KOPT-K1 (cell line): Measurements from ENCODE around the gene EVA1A.

Experiments
- H3K27ac ChIP-seq: fragments of 200-600 bp; sonication (generic); 2 replicates; pipeline ENCODE4 v1.5.1; 2016; ENCODE audit warnings: antibody characterized with exemption, mild to moderate bottlenecking, low read depth, low read length; ENCODE audit not compliant: poor library complexity, severe bottlenecking
- H3K36me3 ChIP-seq: fragments of 200-600 bp; sonication (generic); 2 replicates; pipeline ENCODE4 v1.5.1; 2017; ENCODE audit warnings: antibody characterized with exemption, mild to moderate bottlenecking, low read length, moderate library complexity; ENCODE audit not compliant: insufficient read depth
- H3K9me3 ChIP-seq: fragments of 200-600 bp; sonication (generic); 2 replicates; pipeline ENCODE4 v1.5.1; 2017; ENCODE audit warnings: antibody characterized with exemption, low read length, mild to moderate bottlenecking; ENCODE audit not compliant: insufficient read depth, poor library complexity, severe bottlenecking

EVA1A gene, protein sequence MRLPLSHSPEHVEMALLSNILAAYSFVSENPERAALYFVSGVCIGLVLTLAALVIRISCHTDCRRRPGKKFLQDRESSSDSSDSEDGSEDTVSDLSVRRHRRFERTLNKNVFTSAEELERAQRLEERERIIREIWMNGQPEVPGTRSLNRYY

DNA sequence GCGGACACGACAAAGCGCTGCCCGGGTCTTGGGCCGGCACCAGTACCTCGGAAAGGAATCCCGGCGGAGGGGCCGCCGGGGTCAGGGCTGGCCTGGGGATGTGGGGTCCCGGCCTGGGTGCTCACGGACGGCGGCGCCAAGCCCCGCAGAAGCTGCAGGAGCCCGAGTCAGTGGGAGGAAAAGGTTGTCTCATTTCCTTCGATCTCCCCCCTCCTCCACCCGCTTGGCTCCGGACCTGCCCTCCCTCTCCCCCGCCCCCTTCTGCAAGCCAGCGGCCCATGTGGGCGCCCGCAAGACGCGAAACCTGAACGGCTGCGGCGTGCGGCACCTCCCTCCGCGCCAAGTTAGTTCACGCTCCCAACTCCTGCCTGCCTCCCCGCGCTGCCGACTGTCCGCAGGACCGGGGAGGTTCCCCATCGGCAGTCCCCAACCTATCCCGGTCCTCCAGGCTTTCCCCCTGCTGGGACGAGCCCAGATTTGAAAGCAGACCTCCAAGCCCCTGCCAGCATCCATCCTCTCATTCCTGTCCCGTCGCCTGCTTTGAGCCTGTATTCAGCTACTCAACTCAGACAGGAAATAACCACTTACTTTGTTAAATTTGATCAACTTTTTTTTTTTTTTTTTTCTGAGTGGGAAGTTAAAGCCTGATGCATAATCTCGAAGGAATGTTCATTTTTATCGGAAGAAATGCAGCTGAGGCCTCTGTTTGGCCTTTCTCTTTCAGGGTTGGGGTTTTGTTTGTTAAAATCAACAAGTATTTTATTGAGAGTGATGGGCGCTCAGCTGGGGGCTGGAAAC, at the start of gene EVA1A:
EVA1A (minus strand) TSS at position 172 of the 798 bp plus-strand sequence. CDS start 42,799 bp downstream, outside the sequence.
- Histone ChIP-seq H3K9me3 (no peaks in the 10 kb centered on the region), H3K36me3 (no peaks in the 10 kb centered on the region), H3K27ac (no peak within 1 kb of the TSS)

DNA sequence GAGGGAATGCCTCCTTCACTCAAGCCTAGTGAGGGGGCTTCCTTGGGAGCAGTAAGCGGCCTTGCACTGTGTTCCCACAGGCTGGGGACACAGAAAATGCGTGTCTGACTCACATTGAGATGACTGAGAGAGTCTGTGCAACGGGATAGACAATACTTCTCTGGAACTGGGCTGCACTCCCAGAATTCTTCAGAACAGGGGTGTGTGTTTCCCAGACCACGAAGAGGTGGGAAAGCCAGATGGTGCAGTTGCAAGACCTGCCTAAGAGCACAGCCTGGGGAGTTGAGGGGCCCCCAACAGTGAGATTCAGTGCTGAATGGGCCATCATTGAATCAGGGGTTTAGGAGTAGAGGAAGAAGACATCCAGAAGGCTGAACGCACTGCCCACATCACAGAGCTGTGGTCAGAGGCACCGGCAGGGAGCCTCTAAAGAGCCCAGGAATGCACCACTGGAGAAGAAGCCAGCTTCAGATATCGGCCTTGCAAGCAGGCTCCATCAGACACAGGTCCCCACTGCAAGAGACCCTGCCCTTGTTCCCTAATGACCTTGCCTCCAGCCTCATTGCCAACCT, 49.3 kb upstream of the EVA1A start:
- H3K27ac ChIP-seq, result no peak overlapping the region
- H3K36me3 ChIP-seq, result no peaks in the 10 kb centered on the region
- H3K9me3 ChIP-seq, result no peaks in the 10 kb centered on the region

DNA sequence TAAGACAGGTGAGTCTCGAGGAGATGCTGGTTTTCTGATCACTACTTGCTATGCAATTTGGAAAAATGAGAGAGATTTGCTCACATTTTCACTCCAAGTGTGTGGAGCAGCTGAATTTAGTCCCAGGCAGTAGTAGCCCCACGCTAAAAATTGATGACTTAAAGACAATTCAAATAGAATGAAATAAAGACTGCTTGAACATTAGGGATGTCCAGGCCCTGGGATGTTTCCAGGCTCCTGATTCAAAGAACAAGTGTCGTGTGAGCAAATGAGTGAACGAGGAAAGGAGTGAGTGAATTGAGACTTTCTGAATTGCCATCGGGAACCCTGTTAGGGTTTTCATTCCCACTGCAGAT, 48.6 kb upstream of the EVA1A start:
- Histone ChIP-seq H3K27ac (no peak overlapping the region), H3K9me3 (no peaks in the 10 kb centered on the region), H3K36me3 (no peaks in the 10 kb centered on the region)

DNA sequence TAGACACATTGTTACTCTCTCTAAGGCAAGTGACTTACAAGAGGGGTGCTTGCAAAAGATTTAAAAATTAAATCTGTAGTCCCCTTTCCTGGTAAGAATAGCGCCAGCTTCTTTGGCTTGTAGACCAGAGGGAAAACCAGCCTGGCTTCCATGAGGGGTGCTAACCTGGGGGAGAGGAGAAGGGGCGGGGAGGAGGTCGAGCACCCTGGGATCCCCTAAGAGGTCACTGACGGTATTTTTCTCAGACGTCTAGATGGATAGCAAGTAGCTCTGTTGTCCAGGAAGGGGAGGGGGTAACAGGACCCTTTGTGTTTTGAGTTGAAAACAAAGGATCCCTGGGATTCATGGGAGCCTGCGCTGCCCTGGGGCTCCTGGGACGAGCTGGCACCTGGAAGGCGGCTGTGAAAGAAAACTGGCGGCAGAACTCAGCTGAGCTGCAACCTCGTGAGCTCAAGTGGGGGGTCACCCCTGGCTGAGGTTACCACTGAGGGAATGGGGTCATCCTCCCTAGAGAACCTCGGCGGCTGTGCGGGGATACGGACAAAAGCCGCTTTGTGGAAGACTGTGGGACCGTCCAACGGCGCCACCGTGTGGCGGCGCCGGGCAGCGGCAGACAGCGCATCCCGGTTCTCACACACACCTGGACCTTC, 48.1 kb upstream of the EVA1A start:
- H3K9me3 ChIP-seq, result no peaks in the 10 kb centered on the region
- no peaks in the 10 kb centered on the region for H3K36me3 ChIP-seq
- no peak overlapping the region for H3K27ac ChIP-seq

DNA sequence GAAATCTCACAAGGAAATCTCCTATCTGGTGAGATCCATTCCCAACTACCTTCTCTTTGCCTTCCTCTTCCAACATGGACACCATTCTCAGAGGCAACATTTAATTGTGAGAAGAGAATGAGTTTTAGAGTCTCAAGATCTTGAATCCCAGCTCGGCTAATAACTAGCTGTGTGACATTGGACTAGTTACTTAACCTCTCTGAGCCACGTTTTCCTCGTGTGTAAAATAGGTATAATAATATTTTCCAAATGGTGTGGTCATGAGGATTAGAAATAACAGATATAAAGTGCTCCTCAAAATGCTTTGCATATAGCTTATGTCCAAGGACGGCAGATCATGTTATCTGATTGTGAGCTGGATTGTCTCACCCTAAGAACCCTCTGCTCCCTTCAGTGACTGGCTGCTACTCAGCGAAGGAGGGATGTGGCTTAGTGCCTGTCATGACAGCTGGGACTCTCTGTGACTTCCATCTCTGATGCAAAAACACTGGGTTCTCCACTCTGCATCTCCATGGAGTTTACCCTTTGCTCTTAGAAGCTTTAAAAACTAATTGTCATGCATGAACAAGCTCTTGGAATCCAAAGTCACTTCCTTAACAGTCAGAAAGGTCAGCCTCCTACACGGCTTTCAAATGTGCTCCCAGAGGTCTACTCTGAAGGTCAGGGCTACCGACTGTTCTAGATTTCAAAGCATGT, 47.4 kb upstream of the EVA1A start:
- Histone ChIP-seq H3K36me3 (no peaks in the 10 kb centered on the region), H3K27ac (no peak overlapping the region), H3K9me3 (no peaks in the 10 kb centered on the region)

DNA sequence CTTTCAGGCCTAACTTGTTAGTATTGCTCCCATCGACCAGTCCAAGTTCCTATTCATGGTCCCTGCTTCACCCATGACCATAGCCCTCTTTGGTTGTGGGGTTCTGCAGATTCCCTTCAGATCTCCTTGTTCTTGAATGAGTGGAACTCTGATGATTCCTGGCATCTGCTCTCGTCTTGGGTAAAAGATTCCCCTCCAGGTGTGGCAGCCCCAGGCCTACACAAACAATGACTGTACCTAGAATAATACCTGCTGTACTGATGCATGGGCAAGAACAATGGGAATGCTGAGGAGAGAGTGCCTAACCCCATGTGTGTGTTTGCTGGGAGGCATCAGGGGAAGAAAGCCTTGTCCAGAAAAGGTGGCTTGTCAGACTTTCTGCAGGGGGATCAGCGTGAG, 46.7 kb upstream of the EVA1A start:
- Histone ChIP-seq H3K36me3 (no peaks in the 10 kb centered on the region), H3K27ac (no peak overlapping the region), H3K9me3 (no peaks in the 10 kb centered on the region)

DNA sequence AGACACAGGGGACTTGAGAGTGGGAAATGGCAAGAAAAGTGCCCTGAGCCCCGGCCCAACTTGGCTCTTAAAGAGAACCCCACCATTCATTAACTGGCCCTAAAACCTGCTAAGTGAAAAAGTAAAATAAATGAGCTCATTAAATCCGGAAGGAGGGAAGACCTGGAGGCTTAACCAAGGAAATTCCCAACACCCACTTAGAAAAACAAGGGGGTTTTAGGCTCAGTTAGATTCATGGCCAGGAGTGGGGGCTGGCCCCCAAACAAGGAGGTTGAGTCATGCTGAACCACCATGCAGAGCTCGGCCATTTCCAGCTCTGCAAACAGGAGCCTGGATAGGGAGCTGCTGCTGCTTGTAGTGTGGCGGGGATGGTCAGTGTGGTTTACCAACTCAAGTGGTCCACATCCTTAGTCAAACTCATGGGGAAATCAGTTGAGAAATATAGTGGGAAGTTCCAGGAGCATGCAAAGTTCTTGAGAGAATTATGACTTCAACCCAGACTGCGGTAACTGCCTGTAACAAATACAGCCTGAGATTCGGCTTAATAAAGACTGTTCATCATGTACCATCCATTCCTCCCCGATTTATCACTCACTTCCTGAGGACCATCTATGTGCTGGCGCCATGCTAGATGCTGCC, 46.1 kb upstream of the EVA1A start:
- Histone ChIP-seq H3K36me3 (no peaks in the 10 kb centered on the region), H3K9me3 (no peaks in the 10 kb centered on the region), H3K27ac (no peak overlapping the region)

DNA sequence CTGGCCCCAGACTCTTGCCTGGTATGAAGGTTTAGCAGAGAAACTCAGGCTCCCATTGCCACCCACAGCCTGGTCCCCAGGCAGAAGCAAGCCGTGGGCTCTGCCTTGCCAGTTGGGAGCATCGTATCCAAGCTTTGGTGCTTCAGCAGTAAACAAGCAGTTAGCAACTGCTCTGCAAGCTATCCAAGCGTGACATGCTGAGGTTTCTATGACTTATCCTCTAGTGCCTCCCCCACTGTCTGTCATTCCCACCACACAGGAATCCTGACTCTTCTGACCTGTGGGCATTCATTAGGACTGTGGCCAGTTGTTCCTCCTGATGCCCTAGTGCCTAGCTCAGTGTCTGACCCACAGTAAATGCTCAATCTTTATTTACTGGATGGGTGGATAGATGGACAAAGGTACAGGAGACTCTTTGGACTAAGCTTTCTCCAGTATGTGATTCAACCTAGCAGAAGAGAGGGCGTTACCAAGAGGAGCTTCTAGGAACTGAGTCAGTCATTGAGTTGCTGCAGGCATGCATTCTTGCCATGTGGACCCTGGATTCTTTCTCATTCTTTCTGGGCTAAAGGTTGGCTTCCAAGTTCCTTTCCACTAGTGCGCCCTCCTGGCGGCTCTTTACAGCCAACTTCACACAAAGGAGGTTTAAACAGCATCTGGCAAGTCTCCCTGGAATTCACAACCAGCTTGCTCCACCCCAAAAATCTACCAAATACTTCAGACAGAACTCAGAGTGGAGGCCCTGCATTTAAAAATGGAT, 45.2 kb upstream of the EVA1A start:
- H3K27ac ChIP-seq, result no peak overlapping the region
- no peaks in the 10 kb centered on the region for H3K9me3 ChIP-seq
- H3K36me3 ChIP-seq, result no peaks in the 10 kb centered on the region

DNA sequence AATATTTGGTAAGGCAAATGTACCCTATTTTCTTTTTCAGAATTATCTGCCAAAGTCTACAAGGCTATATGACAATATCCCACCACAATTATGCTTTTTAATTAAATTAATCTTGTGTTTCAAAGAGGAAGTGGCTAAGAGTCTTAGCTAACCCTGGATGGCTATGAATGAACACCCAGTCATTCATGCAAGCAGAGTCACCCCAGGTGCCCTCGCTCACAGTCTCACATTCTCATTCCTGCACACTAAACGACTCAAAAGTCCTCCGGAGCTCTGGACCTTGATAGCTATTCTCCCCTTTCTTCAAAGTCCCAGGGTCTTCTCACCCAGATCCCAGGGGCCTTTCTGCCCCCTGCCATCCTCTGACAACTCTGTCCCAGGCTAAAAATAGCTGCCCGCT, 43.7 kb upstream of the EVA1A start:
- Histone ChIP-seq H3K27ac (no peak overlapping the region), H3K36me3 (no peaks in the 10 kb centered on the region), H3K9me3 (no peaks in the 10 kb centered on the region)

DNA sequence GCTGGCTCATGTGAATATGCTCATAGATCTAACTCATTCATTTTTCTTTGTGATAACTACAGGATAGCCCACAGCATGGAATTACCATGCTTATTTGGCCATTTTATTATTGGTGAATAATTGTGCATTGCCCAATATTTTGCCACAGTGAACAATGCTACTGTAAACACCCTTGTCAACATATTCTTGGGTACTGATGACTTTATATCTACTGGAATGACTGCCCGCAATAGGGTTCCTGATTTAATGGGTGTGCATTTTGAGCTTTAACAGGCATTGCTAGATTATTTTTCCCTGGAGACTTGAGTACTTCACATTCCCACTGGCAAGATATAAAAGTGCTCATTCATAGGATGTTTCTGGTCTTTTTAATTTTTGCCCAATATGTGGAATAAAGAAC, 42.7 kb upstream of the EVA1A start:
- Histone ChIP-seq H3K36me3 (no peaks in the 10 kb centered on the region), H3K9me3 (no peaks in the 10 kb centered on the region), H3K27ac (no peak overlapping the region)

DNA sequence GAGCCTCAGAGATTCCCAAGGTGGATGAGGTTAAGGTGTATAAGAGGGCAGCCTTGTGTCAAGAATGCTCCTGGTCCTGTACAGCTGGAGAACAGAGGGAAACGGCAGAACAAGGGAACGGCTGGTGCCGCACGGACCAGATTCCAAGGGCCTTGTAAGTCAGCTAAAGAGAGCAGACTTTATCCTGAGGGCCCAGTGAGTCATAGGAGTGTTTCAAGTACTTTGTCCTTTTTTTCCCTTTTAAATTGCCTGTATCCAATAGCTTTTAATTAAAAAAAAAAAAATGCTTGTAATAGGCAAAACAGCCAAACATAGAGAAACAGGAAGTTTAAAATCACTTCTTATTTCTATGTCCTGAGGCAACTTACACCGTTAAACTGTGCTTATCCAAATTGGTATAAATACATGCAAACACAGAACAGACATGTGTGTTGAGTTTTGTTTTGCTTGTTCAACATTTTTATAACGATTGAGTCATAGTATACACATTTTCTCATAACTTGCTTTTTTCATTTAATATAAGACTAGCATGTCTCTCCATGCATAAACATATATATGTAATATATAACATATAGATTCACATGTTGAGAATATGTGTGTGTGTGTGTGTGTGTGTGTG, 42.1 kb upstream of the EVA1A start:
- Histone ChIP-seq H3K9me3 (no peaks in the 10 kb centered on the region), H3K36me3 (no peaks in the 10 kb centered on the region), H3K27ac (no peak overlapping the region)

DNA sequence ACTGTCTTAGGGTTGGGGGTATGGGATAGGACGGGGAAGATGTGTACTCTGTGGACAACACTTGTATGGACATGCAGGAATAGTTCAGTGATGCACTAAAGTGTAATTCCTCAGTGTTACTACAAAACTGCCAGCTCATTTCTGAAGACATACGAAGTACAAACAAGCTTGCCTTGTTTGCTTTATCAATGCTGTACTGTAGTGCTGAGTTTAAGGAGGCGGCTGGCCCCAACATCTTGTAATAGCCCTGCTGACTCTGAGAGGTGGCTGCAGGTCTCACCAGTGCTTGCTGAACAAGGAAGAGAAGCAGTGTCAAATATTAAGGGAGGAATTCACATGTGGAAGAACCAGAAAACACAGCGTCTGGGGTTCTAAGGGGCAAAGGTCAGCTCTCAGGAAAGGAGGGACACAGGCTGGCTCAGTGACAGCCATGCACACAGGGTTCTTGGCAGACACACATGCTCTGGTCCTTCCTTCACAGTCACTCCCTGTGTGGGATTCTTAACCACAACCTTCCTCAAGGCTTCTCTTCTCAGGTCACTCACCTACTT, 39.8 kb upstream of the EVA1A start:
- no peak overlapping the region for H3K27ac ChIP-seq
- no peaks in the 10 kb centered on the region for H3K9me3 ChIP-seq
- no peaks in the 10 kb centered on the region for H3K36me3 ChIP-seq

DNA sequence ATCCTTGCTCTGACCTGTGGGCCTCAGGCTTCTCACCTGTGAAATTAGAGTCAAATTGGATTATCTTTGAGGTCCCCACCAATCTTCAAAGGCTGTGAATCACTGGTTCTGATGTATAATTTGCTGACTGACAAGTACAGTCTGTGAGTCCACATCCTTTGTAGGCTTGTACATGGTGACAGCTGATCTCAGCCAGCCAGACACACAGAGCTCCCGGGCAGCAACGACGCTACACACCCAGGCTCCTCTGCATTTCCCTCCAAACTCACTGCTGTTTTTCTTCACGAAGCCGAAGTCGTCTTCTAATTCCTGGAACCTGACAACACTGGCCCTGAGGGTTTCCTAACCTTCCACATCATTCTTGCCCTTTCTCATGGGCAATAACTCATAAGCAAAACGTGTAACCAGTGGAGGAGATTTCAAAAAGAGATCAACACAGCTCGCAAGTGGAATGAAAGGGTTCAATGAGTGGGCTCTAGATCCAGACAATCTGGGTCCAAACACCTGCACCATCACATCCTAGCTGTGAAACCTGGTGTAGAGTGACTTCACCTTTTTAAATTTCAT, 37.9 kb upstream of the EVA1A start:
- H3K9me3 ChIP-seq, result no peaks in the 10 kb centered on the region
- no peak overlapping the region for H3K27ac ChIP-seq
- no peaks in the 10 kb centered on the region for H3K36me3 ChIP-seq
